Ishikawa (cell line): Measurements from ENCODE around the gene GMCL2.
A peak's percentile ranks its signal among the peaks of the same experiment; 100 is the strongest.

ENCODE experiments used
- CEBPB ChIP-seq: IDR thresholded peaks from 2 replicates; pipeline ENCODE4 v1.6.1; 2012
- CREB1 ChIP-seq: IDR thresholded peaks from 2 replicates; pipeline ENCODE4 v1.6.1; 2012; ENCODE audit warnings: low read depth
- EGR1 ChIP-seq: IDR thresholded peaks from 2 replicates; pipeline ENCODE4 v1.6.1; 2012
- EP300 ChIP-seq: IDR thresholded peaks from 2 replicates; pipeline ENCODE4 v1.6.1; 2012; ENCODE audit warnings: borderline replicate concordance
- FOXM1 ChIP-seq: IDR thresholded peaks from 2 replicates; pipeline ENCODE4 v1.6.1; 2012; ENCODE audit warnings: low read depth, borderline replicate concordance
- NFIC ChIP-seq: IDR thresholded peaks from 2 replicates; pipeline ENCODE4 v1.6.1; 2012
- RAD21 ChIP-seq: IDR thresholded peaks from 2 replicates; pipeline ENCODE4 v1.6.1; 2012; ENCODE audit warnings: low read depth
- TAF1 ChIP-seq: IDR thresholded peaks from 2 replicates; pipeline ENCODE4 v1.6.1; 2012; ENCODE audit warnings: low read depth, mild to moderate bottlenecking
- TCF12 ChIP-seq: IDR thresholded peaks from 2 replicates; pipeline ENCODE4 v1.6.1; 2012; ENCODE audit warnings: low read depth
- TEAD4 ChIP-seq: IDR thresholded peaks from 2 replicates; pipeline ENCODE4 v1.6.1; 2012
- YY1 ChIP-seq: IDR thresholded peaks from 2 replicates; pipeline ENCODE4 v1.6.1; 2012; ENCODE audit warnings: low read depth
- ZBTB7A ChIP-seq: IDR thresholded peaks from 2 replicates; pipeline ENCODE4 v1.6.1; 2012; ENCODE audit warnings: low read depth
- TF ChIP-seq, protein P1 (sequence below): IDR thresholded peaks from 2 replicates; pipeline ENCODE4 v1.6.1; 2012
- TF ChIP-seq, protein P2 (sequence below): IDR thresholded peaks from 2 replicates; pipeline ENCODE4 v1.6.1; 2012
- TF ChIP-seq, protein P3 (sequence below): IDR thresholded peaks from 2 replicates; pipeline ENCODE4 v1.6.1; 2012; ENCODE audit warnings: low read depth, mild to moderate bottlenecking

The GMCL2 gene

DNA sequence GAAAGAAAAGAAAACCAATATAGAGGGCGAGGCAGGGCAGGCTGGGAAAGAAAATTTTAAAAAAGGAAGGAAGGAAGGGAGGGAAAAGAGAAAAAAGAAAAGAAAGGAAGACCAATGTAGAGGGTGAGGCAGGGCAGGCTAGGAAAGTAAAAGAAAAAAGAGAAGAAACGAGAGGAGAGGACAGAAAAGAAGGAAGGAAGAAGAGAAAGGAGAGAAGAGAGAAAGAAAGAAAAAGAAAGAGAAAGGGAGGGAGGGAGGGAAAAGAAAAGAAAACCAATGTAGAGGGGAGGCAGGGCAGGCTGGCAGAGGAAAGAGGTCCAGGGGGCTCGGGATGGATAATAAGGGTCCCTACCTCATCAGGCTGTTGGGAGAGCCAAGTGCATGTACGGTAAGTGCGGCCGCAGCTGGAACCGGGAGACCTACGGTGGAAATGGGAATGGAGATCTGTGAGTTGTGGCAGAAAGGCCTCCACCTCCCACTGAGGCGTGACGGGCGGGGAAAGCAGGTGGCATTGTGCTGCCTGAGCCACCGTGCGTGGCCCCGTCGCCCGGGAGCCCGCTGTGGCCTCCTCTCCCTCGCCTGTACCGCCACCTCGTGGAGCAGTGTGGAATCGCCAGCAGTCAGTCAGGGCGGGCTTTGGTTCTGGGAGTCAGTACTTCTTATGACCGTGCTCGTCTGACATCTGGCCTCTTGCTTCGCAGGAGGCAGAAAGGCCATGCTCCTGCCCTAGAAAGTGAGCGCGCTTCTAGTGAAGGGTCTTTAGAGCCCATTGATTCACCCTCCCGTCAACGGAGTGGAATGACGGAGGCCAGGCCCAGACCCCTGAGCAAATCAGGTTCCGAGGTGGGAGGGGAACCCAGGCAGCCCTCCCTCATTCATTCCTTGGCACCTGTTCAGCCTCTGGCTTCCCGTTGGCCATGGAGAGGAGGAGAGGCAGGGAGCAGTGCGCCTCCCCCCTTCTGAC, 23.1 kb downstream of the GMCL2 start:
- TF ChIP-seq, protein P1, sequence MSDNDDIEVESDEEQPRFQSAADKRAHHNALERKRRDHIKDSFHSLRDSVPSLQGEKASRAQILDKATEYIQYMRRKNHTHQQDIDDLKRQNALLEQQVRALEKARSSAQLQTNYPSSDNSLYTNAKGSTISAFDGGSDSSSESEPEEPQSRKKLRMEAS, result peak; percentile 84
- TF ChIP-seq RAD21, result peak; percentile 97
- TF ChIP-seq FOXM1, result no peak

DNA sequence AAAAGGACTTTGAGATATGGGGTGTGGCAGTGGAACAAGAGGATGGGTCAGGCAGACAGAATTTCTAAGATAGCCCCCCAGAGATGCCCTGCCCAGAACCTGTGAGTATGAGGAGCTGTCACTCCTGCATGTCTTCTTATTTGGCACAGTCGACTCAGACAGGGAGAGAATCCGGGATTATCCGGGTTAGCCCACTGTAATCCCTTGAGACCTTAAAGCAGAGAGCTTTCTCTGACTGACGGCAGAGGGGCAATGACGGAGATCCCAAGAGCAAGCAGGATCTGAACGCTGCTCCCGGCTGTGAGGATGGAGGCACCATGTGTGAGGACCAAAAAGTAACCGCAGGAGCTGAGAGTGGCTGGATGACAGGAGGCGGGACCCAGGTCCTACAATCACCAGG, 24.7 kb downstream of the GMCL2 start:
- TF ChIP-seq YY1 (no peak), NFIC (no peak), CREB1 (no peak), CEBPB (no peak), TEAD4 (no peak), EGR1 (no peak), RAD21 (no peak), TAF1 (no peak), TCF12 (no peak), ZBTB7A (no peak), FOXM1 (no peak), EP300 (no peak)
- TF ChIP-seq, protein P2, sequence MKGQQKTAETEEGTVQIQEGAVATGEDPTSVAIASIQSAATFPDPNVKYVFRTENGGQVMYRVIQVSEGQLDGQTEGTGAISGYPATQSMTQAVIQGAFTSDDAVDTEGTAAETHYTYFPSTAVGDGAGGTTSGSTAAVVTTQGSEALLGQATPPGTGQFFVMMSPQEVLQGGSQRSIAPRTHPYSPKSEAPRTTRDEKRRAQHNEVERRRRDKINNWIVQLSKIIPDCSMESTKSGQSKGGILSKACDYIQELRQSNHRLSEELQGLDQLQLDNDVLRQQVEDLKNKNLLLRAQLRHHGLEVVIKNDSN, result no peak
- TF ChIP-seq, protein P3, sequence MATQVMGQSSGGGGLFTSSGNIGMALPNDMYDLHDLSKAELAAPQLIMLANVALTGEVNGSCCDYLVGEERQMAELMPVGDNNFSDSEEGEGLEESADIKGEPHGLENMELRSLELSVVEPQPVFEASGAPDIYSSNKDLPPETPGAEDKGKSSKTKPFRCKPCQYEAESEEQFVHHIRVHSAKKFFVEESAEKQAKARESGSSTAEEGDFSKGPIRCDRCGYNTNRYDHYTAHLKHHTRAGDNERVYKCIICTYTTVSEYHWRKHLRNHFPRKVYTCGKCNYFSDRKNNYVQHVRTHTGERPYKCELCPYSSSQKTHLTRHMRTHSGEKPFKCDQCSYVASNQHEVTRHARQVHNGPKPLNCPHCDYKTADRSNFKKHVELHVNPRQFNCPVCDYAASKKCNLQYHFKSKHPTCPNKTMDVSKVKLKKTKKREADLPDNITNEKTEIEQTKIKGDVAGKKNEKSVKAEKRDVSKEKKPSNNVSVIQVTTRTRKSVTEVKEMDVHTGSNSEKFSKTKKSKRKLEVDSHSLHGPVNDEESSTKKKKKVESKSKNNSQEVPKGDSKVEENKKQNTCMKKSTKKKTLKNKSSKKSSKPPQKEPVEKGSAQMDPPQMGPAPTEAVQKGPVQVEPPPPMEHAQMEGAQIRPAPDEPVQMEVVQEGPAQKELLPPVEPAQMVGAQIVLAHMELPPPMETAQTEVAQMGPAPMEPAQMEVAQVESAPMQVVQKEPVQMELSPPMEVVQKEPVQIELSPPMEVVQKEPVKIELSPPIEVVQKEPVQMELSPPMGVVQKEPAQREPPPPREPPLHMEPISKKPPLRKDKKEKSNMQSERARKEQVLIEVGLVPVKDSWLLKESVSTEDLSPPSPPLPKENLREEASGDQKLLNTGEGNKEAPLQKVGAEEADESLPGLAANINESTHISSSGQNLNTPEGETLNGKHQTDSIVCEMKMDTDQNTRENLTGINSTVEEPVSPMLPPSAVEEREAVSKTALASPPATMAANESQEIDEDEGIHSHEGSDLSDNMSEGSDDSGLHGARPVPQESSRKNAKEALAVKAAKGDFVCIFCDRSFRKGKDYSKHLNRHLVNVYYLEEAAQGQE, result no peak
- TF ChIP-seq, protein P1, result no peak

DNA sequence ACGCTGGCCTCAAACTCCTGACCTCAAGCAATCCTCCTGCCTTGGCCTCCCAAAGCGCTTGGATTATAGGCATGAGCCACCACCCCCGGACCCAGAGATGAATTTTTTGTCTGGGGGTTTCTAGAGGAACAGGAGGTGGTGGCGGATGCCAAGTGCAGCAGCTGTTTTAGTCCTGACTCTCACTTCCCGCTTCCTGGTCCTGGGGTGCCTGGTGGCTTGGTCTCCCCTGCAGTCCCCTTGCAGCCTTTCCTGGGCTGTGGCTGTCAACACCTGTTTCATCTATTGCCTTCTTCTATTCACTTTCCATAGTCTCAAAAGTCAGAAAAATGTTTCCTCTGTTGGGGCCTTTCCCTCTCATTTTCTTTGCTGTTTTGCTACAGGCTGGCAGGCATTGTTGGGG, 27.0 kb downstream of the GMCL2 start:
- no peak for TF ChIP-seq EP300

DNA sequence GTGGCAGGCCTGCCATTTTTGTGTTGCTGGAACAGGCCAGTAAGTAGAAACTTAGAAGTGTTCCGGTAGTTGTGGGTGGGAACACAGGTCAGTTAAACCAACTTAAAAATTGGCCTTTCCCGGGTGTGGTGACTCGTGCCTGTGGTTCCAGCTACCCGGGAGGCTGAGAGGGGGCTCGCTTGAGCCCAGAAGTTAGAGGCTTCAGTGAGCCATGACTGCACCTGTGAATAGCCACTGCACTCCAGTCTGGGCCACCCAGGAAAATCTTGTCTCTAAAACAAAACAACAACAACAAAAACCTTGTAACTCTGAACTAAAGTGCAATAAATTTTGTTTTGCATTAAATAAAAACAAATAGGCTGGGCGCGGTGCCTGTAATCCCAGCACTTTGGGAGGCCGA, 32.1 kb downstream of the GMCL2 start:
- no peak for TF ChIP-seq EP300
- TF ChIP-seq, protein P1, result no peak
- TF ChIP-seq RAD21, result no peak
- TF ChIP-seq ZBTB7A, result no peak
- TF ChIP-seq TCF12, result no peak
- TF ChIP-seq TEAD4, result no peak
- no peak for TF ChIP-seq CEBPB
- no peak for TF ChIP-seq FOXM1
- no peak for TF ChIP-seq NFIC
- TF ChIP-seq EGR1, result no peak
- no peak for TF ChIP-seq TAF1

DNA sequence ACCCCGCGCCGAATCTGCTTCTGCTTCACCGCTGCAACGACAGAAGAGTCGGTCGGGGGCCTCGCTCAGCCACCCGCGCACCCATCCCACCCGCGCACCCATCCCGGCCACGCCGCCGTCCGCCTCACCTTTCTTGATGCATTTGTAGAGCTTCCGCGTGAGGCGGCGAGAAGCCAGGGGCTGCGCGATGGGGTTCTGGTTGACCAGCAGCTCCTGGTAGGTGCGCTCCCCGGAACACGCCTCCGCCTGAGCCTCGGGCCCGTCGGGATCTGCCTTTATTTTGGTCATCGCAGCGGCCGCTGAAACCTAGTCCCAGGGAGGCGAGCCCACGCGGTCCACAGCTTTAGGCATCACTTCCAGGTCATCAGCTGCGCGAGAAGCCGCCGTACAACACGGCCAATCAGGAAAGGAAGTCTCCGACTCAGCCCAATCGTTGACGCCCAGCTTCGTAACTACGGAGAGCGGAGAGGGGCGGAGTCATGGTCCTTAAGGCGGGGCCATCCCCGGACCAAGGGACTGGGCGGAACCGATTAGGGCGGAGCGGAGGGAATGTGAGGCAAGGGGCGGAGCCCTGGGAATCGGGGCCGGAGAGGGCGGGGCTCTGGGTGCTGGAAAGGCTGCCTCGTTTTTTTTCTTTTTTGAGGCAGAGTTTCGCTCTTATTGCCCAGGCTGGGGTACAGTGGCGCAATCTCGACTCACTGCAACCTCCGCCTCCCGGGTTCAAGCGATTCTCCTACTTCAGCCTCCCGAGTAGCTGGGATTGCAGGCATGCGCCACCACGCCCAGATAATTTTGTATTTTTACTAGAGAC, 33.4 kb downstream of the GMCL2 start, which contains the start of gene NHP2:
NHP2 (minus strand) TSS at position 356 of the 811 bp plus-strand sequence; CDS start at position 288, 68 bp downstream.
- TF ChIP-seq CEBPB, result peak; percentile 61; the same call in 1 of the 2 replicates
- 0 out of 2 replicates have a peak, but pooled peaks have one; percentile 27 for TF ChIP-seq TEAD4
- TF ChIP-seq EP300, result no peak
- TF ChIP-seq CREB1, result peak; percentile 96
- TF ChIP-seq, protein P1, result peak; percentile 97
- TF ChIP-seq, protein P2, result peak; percentile 58
- TF ChIP-seq NFIC, result no peak

DNA sequence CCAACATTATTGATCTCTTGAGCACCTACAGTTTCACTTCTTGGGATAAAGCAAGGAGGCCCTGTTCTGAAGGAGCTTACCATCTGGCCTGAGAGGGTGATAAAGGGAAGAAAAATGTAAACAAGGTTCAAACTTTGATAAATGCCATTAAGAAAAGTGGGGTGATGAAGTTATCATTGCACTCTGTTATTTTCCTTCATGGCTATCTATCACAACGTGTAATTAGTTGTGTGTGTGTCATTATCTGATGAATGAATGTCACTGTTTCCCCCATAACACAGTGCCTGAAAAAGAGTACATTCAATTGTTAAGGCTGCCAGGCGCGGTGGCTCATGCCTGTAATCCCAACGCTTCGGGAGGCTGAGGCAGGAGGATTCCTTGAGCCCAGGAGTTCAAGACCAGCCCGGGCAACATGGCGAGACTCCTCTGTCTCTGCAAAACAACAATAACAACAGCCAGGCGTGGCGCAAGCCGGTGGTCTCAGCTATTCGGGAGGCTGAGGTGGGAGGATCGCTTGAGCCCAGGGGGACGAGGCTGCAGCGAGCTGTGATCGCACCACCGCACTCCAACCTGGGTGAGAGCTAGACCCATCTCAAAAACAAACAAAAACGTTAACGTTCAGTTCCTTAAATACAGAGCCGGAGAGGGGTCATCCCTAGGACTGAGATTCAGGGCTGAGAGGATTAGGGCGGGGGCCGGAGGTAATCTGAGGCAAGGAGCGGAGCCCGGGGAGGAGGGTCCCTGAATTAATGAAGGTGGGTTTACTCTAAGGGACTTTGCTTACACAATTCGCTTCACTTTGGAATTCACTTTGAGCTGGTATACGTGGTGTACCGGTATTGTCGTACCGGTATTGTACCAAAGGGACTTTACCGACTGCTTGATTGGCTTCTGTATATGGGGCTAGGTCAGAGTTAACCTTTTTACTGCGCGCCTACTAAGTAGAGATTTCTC, 34.4 kb downstream of the GMCL2 start:
- TF ChIP-seq YY1 (no peak), CEBPB (no peak), CREB1 (no peak), ZBTB7A (no peak), RAD21 (no peak), TAF1 (no peak), NFIC (no peak), FOXM1 (no peak), TCF12 (no peak), TEAD4 (no peak), EGR1 (no peak), EP300 (no peak)
- TF ChIP-seq, protein P2, result no peak
- TF ChIP-seq, protein P1, result no peak
- TF ChIP-seq, protein P3, result no peak
